ENCODE data around the gene SNAP29.

DNA sequence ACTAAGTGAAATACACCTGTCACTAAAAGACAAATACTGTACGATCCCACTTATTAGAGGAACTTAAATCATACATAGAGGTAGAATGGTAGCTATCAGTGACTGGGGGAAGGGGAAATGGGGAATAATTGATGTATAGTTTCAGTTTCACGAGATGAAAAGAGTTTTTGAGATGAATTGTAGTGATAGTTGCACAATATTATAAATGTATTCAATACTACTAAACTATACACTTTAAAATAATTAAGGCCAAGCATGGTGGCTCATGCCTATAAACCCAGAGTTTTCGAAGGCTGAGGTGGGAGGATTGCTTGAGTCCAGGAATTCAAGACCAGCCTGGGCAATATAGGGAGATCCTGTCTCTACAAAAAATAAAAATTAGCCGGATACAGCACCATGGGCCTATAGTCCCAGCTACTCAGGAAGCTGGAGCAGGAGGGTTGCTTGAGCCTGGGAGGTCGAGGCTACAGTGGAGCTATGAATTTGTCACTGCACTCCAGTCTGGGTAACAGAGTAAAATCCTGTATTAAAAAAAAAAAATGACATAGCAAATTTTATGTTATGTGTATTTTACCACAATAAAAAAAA lies 44.5 kb upstream of the SNAP29 start:
- TF ChIP-seq, protein P1, sequence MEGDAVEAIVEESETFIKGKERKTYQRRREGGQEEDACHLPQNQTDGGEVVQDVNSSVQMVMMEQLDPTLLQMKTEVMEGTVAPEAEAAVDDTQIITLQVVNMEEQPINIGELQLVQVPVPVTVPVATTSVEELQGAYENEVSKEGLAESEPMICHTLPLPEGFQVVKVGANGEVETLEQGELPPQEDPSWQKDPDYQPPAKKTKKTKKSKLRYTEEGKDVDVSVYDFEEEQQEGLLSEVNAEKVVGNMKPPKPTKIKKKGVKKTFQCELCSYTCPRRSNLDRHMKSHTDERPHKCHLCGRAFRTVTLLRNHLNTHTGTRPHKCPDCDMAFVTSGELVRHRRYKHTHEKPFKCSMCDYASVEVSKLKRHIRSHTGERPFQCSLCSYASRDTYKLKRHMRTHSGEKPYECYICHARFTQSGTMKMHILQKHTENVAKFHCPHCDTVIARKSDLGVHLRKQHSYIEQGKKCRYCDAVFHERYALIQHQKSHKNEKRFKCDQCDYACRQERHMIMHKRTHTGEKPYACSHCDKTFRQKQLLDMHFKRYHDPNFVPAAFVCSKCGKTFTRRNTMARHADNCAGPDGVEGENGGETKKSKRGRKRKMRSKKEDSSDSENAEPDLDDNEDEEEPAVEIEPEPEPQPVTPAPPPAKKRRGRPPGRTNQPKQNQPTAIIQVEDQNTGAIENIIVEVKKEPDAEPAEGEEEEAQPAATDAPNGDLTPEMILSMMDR (IDR thresholded peaks at IDR 0.05), result no peak
- no peak for TF ChIP-seq POLR2A (IDR thresholded peaks at IDR 0.05)
- no peak for TF ChIP-seq POLR2AphosphoS5 (IDR thresholded peaks at IDR 0.05)

Data from breast epithelium (tissue), 3 donors.